HG02763 (cell line): ENCODE measurements around the gene WDR7.

Experiments
- ATAC-seq: cut with Tn5 transposase; IDR thresholded peaks from one replicate; pipeline ENCODE4 v1.9.1; 2021; ENCODE audit warnings: mild to moderate bottlenecking, moderate library complexity; ENCODE audit not compliant: unreplicated experiment

WDR7 gene

DNA sequence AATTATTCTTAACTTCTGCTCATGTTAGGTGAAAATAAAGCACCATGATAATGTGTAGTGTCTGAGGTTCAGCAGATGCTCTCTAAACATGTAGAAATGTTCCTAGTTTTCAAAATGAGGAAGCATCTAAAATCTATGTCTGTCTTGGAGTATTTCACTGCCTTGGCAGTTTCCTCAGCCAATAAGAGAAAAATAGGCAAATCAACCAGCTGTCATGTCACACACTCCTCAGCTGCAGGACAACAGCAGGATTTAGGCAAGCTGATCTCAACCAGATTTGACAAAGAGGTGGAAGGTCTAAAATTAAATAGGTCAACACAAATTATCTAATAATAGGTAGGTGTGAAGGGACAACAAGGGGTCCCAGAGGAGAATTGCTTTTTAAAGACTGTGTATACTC lies 331.6 kb downstream of the WDR7 start:
- no peak for ATAC-seq

DNA sequence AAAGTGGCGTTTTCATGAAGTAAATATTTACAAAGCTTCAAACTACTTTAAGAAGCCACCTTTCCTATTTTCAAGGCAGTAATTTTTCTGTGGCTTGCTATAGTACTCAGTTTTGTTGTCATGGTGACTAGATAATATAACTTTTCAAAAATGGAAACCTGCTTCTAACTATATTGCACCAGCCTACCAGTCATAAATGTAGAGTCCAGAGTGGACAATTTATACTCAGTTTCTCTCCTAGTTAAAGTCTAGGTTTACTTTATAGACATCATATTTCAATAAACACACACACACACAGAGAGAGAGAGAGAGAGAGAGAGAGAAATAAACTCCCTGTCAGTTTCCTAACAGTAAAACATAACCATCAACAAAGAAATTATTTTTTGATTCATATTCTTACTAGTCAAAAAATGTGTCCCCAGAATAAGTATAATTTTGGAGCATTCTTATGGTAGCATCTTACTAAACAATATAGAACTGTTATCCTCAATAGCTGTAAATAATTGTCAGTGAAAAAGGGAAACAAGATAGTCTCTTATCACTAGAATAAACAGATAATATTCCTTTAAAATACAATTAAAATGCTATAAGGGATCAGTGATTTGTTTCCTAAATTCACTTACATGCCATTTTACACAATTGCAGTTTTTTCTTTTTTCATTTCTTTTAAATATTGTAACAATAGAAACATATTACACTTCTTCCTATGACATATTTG lies 332.3 kb downstream of the WDR7 start:
- ATAC-seq, result no peak

DNA sequence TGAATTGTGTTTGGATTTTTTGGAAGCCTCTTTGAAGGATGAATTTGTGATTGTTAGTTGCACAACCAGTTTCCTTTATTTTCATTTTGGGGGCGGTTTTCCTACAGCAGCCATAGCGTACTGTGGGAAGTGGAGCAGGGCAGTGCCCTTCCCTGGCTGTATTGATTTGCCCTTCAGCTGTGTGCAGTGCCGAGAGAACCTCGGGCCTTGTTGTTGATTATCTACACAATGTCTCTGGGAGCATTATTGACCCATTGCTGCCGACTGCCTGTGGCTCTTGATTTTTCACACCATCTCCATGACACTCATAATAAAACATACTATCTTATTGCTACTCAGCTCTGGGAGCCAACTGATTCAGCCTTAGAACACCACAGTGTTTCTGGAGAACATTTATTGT lies 333.6 kb downstream of the WDR7 start:
- ATAC-seq, result no peak

DNA sequence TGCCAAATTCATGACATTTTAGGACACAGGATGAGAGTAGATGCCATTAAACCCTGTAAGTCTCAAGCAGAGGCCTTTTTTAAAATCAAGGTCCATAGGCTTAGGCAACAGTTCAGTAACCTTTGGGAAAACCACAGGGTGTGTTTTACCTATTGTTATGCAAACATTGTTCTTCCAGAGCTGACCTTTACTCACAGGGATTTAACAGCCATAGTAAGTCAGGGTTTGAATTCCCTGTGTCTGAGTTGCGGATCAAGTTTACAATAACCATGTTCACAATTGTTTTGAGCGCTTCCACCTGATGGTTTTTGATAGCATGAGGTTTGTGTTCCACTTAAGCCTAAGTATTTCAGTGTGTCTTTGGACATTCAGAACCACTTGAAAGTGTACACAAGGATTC lies 335.7 kb downstream of the WDR7 start:
- ATAC-seq, result no peak

DNA sequence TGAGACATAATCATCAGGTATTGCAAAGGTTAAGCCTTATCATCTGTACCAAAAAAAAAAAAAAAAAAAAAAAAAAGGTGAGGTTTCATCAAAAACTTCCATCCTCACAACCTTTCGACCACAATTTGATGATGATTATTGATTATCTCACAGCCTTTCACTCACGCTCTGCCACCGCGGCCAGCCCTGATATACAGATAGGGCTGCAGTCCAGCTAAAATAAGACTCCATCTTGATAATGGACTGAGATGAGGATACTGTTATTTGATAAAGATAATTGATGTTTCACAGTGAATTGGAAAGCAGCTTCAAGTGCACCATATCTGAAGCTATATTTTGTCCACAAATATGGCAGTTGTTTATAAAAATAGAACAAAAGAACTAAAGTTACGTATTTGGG lies 336.1 kb downstream of the WDR7 start:
- no peak for ATAC-seq

DNA sequence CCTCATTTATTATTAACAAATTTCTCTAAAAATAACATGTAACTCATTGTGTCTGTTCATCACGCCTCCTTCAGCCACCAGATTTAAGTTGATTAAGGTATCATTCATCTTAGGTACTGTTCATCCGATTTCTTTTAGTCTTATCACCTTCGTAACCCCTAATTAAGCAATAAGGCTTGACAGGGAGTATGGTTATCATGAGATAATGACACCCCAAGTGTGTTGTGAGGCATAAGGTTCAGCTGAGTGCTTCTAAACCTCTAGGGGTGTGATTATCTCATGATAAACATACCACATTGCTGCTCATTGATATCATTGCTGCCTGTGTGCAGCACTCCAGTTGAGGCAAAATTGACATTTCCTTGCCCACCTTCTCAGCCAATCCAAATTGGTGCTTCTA lies 336.9 kb downstream of the WDR7 start:
- ATAC-seq, result no peak

DNA sequence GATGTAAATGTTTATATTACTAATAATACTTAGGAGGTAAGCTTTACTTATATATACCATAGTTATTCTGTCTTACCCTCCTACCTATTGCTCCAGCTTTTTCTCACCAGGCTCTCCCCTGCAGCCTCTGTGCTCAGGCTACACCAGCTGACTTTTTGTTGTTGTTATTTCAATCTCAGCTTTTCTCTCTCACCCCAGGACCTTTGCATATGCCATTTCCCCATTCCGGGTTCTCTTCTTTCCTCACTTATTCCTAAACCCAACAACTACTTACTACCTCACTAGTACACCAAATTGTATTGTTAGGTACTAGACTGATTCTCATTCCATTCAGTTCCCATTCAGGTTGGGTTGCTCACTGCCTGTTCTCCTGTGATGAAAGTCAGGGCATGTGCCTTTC lies 339.5 kb downstream of the WDR7 start:
- ATAC-seq, result no peak

DNA sequence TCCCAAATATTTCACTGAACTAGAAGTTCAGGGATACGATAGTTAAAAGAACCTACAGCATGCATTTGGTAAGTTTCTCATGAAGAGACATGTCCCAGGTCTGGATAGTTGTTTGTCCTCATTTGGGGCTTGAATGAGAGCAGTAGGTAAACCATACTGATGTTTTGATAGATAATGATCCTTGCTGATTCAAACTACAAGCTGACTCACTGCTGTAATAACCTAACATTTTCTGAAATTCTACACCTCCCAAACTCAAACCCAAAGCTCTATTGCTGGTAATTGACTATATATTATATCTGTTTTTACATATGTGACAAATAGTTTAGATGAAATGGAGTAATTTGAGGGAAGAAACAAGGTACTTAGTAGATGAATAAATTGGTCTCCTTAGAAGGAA lies 341.6 kb downstream of the WDR7 start:
- no peak for ATAC-seq

DNA sequence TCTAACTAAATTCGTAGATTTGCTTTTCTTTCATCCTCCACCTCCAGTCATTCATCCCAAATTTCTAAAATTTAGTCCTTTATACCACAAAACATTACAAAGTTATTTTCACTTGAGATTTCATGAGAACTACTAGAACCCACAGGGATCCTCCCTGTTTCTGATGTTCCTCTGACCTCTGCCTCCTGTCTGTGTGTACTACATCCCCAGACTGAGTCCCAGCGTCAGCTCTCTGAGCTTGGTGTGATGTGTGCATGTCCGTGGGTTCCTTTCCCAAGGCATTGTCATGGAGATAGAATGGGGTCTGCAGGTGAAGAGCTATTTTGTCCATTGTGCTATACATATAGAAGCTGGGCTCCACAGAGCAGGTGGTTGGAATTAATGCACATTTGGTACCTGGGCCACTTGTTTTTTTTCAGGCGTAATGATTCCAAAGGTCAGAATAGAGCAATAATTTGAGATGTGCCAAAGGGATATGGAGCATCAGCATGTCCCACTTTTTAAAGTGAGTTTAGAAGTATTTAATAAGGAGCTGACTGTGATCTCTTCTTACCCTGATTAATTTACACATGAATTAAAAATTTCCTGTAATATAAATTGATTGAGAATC lies 344.5 kb downstream of the WDR7 start:
- no peak for ATAC-seq

DNA sequence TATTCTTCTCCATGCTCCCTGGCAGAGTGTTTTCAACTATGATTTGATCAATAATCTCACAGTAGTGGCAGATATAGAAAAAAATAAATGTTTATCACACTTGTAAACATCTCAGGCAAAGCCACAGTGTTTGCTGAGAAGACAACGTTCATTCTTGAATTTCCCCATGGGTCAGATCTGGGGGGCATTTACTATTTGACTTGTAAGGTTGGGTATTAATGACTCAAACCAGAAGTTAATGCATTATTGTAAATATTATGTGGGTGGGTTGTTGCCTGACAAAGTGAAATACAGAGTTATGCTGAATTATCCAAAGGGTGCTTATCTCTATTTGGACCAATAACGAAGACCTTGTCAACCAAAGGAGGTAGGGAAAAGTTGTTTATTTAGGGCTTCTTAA lies 346.0 kb downstream of the WDR7 start:
- no peak for ATAC-seq

DNA sequence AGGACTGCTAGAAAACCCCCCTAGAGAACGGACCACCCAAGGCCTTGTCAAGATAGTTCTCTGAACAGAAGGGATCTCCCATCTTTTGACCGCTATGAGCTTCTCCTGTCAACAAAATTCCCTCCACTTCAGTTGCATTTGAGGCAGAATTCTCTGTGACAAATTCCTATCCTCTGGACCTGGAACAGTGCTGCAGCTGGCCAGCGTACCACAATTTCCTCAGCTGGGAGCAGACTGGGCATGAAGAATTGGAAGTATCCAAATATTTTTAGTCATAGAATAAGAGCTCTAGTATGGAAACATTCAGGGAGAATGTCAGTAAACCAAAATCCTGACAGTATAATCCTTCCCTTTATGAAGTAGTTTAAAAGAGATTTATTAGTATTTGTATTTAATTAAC lies 348.7 kb downstream of the WDR7 start:
- no peak for ATAC-seq

DNA sequence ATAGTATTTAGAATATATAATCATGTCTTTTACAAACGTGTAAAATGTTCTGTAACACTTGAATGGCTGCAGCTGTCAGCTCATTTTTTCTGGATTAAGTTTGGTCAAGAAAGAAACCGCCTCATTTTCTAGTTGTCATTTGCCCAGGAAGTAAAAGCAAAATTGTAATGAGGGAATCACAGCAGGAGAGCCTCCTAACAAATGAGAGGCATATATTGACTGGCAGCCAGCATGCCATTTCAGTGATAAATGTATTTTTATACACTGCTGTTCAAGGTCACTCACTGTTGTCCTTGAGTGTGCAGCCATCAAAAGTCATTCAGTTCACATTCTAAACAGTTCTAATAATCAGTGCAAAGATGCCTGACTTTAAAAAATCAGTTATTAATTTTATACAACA lies 351.5 kb downstream of the WDR7 start:
- no peak for ATAC-seq

DNA sequence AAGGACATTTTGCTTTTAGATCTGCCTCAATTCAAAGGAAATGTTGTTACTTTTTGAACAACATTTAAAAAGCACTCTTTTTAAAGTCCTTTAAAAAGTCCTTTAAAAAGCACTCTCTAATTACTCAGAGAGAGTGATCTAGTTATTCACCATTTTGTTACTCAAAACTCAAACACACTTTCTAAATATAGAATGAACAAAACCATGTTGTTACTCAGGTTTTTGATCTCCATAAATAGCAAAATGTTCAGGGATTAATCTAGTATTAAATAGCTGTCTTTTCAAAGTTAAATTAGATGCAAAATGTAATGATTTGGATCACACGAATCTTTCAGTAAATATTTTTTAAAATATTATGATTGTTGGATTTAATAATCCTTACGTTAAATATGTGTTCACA lies 352.2 kb downstream of the WDR7 start:
- no peak for ATAC-seq

DNA sequence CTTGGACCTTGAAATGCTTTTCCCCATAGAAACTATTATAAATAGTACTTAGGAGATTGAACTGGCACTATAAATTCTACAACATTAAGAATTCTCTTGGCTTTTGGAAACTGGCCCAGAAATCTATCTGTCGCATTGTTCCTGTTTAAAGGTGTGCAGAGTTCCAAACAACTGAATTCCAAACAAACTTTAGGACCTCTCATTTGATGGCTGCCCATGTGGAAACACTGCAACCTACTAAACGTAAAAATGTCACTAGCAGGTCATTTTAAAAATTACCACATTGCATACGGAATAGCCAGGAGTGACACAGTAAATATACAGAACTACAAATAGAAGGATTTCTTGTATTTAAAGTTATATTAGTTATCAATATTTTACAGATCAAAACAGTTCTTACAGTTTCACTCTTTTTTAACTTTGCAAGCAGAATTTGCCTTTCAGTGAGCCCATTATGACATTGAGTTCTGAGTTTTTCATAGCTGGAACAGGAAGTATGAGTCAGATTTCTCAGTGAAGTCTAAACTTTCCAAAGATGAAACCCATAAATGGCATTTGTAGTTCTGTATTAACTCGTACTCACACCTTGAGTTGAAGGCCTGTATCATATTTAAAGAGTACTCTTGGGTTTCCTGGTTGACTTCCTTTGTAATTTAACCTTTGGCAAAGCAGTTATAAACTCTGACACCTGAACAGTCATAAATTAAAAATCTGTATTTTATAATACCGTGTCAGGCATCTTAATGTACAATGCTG lies 353.4 kb downstream of the WDR7 start:
- ATAC-seq, result peak; percentile 96

DNA sequence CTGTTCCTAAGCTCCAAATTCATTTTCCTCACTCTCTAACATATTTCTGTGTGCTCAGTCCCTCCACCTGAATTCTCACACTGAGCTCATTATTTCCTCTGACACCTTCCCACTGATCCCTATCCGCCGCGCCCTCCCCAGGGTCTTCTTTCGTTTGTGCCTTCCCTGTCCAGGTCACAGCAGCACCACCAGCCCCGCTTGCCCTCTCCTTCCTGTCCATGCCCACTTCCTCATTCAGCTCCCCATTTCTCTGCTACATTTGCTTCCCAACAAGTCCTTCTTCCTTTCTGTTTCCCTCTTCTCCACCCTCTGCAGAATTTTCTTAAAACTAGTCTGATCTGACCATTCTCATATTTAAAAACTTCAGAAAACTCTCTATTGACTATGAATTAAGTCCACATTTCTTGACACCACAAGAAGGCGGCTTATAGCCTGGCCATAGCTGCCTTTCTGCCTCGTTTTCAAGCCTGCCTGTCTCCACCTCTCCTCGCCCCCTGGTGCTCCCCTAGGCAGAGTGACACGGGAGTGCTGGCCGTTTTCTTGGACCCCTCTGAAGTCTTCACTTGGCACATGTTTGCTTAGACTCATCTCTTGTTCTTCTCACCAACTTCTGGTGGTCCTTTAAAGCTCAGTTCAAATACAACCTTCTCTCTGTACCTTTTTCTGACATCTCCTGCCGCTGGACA lies 357.0 kb downstream of the WDR7 start:
- no peak for ATAC-seq

DNA sequence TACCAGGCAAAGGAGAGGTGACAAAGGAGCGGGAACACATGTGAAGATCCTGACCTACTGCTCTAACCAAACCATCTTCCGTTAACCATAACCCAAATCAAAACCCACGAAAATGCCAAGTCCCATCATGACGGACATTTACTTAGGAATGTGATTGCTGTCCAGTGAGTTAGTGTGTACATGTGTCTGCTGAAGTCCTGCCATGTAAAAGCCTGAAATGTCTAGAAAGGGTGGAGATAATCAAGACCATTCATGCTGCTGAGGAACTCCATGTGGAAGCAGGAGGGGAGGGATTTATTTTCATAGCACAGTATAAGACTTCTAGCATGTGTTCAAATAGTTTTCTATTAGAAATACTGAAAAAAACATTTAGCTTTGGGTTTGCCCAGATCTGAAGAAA lies 358.7 kb downstream of the WDR7 start:
- no peak for ATAC-seq

DNA sequence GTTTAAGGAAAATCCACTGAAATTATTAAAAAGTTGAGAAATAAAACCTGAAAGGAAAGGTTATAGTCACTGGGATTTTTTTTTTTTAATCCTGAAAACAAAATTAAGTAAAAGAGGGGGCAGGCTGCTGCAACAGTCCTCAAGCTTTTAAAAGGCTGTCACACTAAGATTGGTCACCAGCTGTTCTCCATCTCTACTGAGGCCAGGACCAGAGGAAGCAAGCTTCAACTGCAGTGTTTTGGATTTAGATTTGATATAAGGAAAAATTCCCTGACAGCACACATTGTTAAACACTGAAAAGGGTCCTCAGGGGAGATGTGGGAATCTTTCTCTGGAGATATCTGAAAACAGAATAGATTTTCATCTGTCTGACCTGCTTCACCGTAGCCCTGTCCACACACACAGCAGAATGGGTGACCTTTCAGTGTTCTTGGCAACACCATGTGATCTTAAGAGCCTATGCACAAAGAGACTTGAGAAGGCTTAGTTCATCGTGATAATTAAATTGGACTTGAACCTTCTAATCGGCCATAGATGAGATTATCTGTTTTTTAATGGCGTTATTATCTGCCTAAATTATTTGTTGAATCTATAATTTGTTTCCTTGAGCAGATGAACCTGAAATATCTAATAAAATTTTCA lies 363.7 kb downstream of the WDR7 start:
- no peak for ATAC-seq

DNA sequence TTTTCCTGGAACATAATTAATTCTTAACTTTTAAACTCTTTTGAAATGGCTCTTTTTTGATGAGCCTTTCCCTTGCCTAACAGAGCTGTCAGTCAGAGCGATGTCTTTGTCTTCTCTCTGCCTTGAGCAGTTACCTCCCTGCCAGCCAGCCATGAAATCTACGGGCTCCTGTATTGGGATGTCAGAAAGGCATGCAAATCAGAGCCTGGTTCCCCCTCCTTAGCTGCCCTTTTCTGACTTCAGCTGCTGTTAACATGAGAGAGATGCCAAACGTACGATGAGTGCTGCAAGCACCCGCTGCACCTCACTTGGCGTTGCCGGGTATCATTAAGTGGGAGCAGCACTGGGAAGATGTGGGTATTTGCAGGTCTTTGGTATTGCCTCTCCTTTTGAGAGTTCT lies 364.3 kb downstream of the WDR7 start:
- ATAC-seq, result no peak

DNA sequence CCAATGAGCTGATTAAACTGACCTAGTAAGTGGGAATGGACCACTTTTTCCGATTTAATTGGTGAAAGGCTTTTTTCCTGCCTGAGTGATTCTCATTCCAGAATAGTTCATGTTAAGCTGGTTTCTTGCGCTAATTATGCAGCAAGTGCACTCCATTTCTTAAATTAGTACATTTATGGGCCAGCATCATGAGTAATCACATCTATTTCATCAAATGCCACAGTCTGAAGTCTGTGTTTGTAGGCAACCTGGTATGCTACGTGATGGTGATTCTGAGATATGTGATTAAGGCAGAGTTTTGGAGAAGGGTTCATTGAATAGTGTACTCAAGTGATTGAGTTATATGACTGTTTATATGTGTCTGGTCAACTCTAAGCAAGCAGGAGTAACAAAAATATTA lies 367.7 kb downstream of the WDR7 start:
- ATAC-seq, result no peak

DNA sequence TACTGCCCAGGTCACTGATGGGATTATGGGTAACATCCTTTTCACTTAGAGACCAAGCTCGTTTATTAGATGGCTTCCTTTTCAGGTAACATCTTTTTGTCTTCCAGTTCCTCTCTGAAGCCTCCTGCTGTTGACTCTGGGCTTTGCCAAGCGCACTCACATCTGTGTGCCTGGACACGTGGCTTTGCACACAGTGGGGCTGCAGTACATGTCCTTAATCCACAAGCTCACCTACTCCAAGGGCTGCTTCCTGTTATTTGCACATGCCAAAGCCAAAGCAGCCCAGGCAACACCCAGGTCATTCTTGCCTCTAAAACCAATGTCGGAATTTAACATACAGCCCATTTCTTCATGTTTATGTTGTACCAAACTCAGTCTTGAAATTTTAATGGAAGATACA lies 371.6 kb downstream of the WDR7 start:
- no peak for ATAC-seq

DNA sequence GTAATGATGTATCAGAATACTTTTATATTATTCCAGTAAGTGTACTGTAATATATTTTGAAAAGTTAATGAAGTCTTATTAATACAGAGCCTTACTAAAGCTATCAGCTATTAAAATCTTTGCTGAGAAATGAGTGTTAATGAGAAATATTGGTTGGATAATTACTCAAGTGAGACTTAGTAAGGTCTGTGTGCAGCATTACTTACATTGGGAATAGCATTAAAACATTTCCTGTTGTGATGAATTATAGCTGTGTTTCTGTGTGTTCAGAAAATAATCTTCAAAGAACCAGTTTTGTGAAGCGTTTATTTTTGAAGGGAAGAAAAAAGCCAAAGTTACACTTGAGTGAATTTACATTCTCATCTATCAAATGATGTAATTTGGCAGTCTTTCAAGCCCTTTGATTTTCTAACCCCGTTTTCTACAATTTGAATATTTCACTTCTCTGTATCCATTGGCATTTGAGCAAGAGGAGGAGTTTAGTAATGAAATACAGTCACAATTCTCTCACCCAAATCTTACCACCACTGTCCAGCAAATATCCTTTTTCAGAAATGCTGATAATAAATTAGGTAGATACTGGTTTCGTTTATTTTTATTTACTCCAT lies 372.2 kb downstream of the WDR7 start:
- no peak for ATAC-seq
